ENCODE measurements around the gene CHRNB4.
"Not testable (repeated sequence)": the region's sequence is repeated elsewhere in the genome, so short reads cannot be mapped to it uniquely, and the experiment has no call there.

The CHRNB4 gene

GRCh38 chr15:78641102-78641748 lies at the start of gene CHRNB4:
TSS of gene CHRNB4 (minus strand) at chr15:78641210. CDS start at chr15:78641133, 77 bp downstream.
- DNase-seq, result no peak

- no peak for DNase-seq
These were observed 48.6 kb upstream of the CHRNB4 start for GRCh38 chr15:78689626-78690025.

GRCh38 chr15:78685925-78686324 lies 44.9 kb upstream of the CHRNB4 start:
- DNase-seq, result no peak

- DNase-seq, result no peak
These were observed 44.3 kb upstream of the CHRNB4 start for GRCh38 chr15:78685159-78685921.

- no peak for DNase-seq
These were observed 43.6 kb upstream of the CHRNB4 start for GRCh38 chr15:78684657-78685056.

GRCh38 chr15:78683599-78683998 lies 42.6 kb upstream of the CHRNB4 start:
- DNase-seq, result not testable (repeated sequence)

GRCh38 chr15:78682693-78683410 lies 41.8 kb upstream of the CHRNB4 start:
- no peak for DNase-seq

- DNase-seq, result no peak
These were observed 41.1 kb upstream of the CHRNB4 start for GRCh38 chr15:78682004-78682651.

GRCh38 chr15:78681281-78682003 lies 40.4 kb upstream of the CHRNB4 start:
- DNase-seq, result no peak

- no peak for DNase-seq
These were observed 39.5 kb upstream of the CHRNB4 start for GRCh38 chr15:78680431-78681075.

GRCh38 chr15:78679089-78679511 lies 38.1 kb upstream of the CHRNB4 start:
- DNase-seq, result no peak

- DNase-seq, result no peak
These were observed 35.6 kb upstream of the CHRNB4 start for GRCh38 chr15:78676424-78677110.

GRCh38 chr15:78675617-78676360 lies 34.8 kb upstream of the CHRNB4 start:
- DNase-seq, result no peak

GRCh38 chr15:78675206-78675605 lies 34.2 kb upstream of the CHRNB4 start:
- DNase-seq, result no peak

GRCh38 chr15:78673917-78674444 lies 33.0 kb upstream of the CHRNB4 start:
- DNase-seq, result no peak

- DNase-seq, result no peak
These were observed 32.5 kb upstream of the CHRNB4 start for GRCh38 chr15:78673476-78673875.

GRCh38 chr15:78672285-78673014 lies 31.4 kb upstream of the CHRNB4 start:
- DNase-seq, result no peak

- no peak for DNase-seq
These were observed 30.7 kb upstream of the CHRNB4 start for GRCh38 chr15:78671626-78672211.

GRCh38 chr15:78668987-78669386 lies 28.0 kb upstream of the CHRNB4 start:
- DNase-seq, result no peak

Measured in GF-D8 (cell line).